ENCODE results near the gene PYCARD.
"Not testable (repeated sequence)": the region's sequence is repeated elsewhere in the genome, so short reads cannot be mapped to it uniquely, and the experiment has no call there.

PYCARD gene

GRCh38 chr16:31199430-31200041, 3.0 kb downstream of the PYCARD start:
- DNase-seq (ENCODE audit: low spot score) (no peak), ATAC-seq (ENCODE audit: low read depth) (no peak)
- H3K4me1 ChIP-seq (ENCODE audit: insufficient read depth, poor library complexity, severe bottlenecking) = peaks cover 11% of the 10 kb centered on the region
- H3K9me3 ChIP-seq (ENCODE audit: severe bottlenecking) = no peaks in the 10 kb centered on the region
- peaks cover 29% of the 10 kb centered on the region for H3K36me3 ChIP-seq (ENCODE audit: low read depth)
- no peak overlapping the region for H3K27ac ChIP-seq (ENCODE audit: poor library complexity, severe bottlenecking)
- no peaks in the 10 kb centered on the region for H3K27me3 ChIP-seq (ENCODE audit: insufficient read depth, poor library complexity, severe bottlenecking)
- H3K4me3 ChIP-seq (ENCODE audit: severe bottlenecking) = no peak overlapping the region
- TF ChIP-seq CTCF (IDR thresholded peaks at IDR 0.05; ENCODE audit: poor library complexity, severe bottlenecking) = no peak

DNA sequence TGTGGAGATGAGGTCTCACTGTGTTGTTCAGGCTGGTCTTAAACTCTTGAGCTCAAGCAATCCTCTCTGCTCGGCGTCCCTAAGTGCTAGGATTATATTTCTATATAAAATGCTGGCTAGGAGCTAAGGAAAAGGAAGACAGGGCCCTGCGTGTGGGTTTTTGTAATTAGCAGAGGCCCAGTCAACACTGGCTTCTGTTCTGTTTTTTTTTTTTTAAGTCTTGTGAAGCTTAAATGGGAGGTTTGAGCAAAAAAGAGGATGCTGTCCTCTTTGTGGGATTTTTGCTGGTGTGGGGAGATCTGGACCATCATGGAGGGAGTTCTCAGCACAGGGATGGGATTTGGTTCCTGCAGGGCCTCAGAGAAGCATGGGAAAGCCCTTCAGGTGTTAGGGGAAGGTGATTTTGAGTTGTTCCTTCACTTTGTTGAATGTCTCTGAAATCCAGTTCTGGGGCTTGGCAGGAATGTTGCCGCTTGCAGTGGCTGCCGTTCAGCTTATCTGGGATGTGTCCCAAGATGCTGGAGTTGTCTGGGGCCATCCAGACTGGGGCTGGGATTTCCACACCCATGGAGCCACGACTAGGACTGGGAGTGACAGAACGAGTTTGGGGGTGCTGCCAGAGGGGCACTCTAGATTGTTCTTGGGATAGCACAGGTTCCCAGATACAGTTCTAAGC, 4.2 kb downstream of the PYCARD start:
- Histone ChIP-seq H3K4me1 (ENCODE audit: insufficient read depth, poor library complexity, severe bottlenecking) (peaks cover 11% of the 10 kb centered on the region), H3K27ac (ENCODE audit: poor library complexity, severe bottlenecking) (no peak overlapping the region), H3K9me3 (ENCODE audit: severe bottlenecking) (no peaks in the 10 kb centered on the region), H3K36me3 (ENCODE audit: low read depth) (peaks cover 41% of the 10 kb centered on the region), H3K27me3 (ENCODE audit: insufficient read depth, poor library complexity, severe bottlenecking) (no peaks in the 10 kb centered on the region), H3K4me3 (ENCODE audit: severe bottlenecking) (no peak overlapping the region)
- no peak for ATAC-seq (ENCODE audit: low read depth)
- no peak for TF ChIP-seq CTCF (IDR thresholded peaks at IDR 0.05; ENCODE audit: poor library complexity, severe bottlenecking)
- DNase-seq (ENCODE audit: low spot score) = no peak

DNA sequence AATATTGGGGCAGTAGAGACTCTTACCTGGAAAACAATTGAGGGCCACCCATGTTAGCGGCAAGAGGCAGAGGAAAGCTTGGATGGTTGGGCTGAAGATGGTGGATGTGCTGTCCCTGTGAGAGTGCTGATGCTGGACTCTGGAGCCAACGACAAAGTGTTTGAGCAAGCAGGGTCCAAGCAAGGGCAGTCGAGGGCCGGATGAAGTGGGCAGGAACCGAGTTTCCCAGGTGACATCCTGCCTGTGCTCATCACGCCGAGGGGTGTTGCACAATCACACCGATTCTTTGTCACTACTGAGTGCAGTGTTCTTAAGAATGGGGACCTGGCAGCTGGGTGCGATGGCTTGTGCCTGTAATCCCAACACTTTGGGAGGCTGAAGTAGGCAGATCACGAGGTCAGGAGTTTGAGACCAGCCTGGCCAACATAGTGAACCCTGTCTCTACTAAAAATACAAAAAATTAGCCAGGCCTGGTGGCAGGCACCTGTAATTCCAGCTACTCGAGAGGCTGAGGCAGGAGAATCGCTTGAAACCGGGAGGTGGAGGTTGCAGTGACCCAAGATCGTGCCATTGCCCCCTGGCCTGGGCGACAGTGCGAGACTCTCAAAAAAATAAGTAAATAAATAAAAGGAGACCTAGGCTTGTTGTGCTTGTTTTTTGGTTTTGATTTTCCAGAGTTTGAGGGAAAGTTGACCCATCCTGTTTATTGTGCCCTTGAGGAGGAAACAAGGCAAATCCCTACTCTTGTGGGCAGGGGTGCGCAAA, 6.1 kb downstream of the PYCARD start:
- Histone ChIP-seq H3K4me3 (ENCODE audit: severe bottlenecking) (no peak overlapping the region), H3K27me3 (ENCODE audit: insufficient read depth, poor library complexity, severe bottlenecking) (no peaks in the 10 kb centered on the region), H3K36me3 (ENCODE audit: low read depth) (peaks cover 59% of the 10 kb centered on the region), H3K9me3 (ENCODE audit: severe bottlenecking) (no peaks in the 10 kb centered on the region), H3K4me1 (ENCODE audit: insufficient read depth, poor library complexity, severe bottlenecking) (peaks cover 10% of the 10 kb centered on the region), H3K27ac (ENCODE audit: poor library complexity, severe bottlenecking) (no peak overlapping the region)
- no peak for ATAC-seq (ENCODE audit: low read depth)
- TF ChIP-seq CTCF (IDR thresholded peaks at IDR 0.05; ENCODE audit: poor library complexity, severe bottlenecking) = no peak
- no peak for DNase-seq (ENCODE audit: low spot score)

DNA sequence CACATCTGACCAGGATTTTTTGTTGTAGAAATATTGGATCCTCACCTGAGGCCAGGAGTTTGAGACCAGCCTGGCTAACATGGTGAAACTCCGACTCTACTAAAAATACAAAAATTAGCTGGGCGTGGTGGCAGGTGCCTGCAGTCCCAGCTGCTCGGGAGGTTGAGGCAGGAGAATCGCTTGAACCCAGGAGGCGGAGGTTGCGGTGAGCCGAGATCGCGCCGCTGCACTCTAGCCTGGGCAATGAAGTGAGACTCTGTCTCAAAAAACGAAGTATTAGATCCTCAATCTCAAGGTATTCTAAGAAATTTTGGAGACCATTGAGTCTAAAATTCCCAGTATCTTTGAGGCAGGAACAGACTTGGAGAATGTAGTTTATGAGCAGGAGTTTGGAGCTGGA, 6.7 kb downstream of the PYCARD start:
- not testable (repeated sequence) for H3K4me3 ChIP-seq (ENCODE audit: severe bottlenecking); H3K9me3 ChIP-seq (ENCODE audit: severe bottlenecking); DNase-seq (ENCODE audit: low spot score); H3K27me3 ChIP-seq (ENCODE audit: insufficient read depth, poor library complexity, severe bottlenecking); H3K27ac ChIP-seq (ENCODE audit: poor library complexity, severe bottlenecking); ATAC-seq (ENCODE audit: low read depth); H3K4me1 ChIP-seq (ENCODE audit: insufficient read depth, poor library complexity, severe bottlenecking)
- peaks cover 65% of the 10 kb centered on the region for H3K36me3 ChIP-seq (ENCODE audit: low read depth)

GRCh38 chr16:31194898-31195297, 7.7 kb downstream of the PYCARD start:
- no peak for TF ChIP-seq CTCF (IDR thresholded peaks at IDR 0.05; ENCODE audit: poor library complexity, severe bottlenecking)
- DNase-seq (ENCODE audit: low spot score) (no peak), ATAC-seq (ENCODE audit: low read depth) (no peak)
- Histone ChIP-seq H3K4me1 (ENCODE audit: insufficient read depth, poor library complexity, severe bottlenecking) (no peaks in the 10 kb centered on the region), H3K36me3 (ENCODE audit: low read depth) (peaks cover 75% of the 10 kb centered on the region), H3K4me3 (ENCODE audit: severe bottlenecking) (no peak overlapping the region), H3K9me3 (ENCODE audit: severe bottlenecking) (no peaks in the 10 kb centered on the region), H3K27ac (ENCODE audit: poor library complexity, severe bottlenecking) (no peak overlapping the region), H3K27me3 (ENCODE audit: insufficient read depth, poor library complexity, severe bottlenecking) (no peaks in the 10 kb centered on the region)

Measured in RWPE2 (cell line).